ENCODE data around the gene VIPR2. TPM values are rescaled to one million over a fixed set of nuclear protein-coding genes. Genes with fewer than 3 reads are reported as not detected.
"Not testable (repeated sequence)": the region's sequence is repeated elsewhere in the genome, so short reads cannot be mapped to it uniquely, and the experiment has no call there.

VIPR2 gene
- total RNA-seq, 4 donors from 2014 or later, result 0.33 to 0.56 TPM; not detected in 2

GRCh38 chr7:159127691-159128642 lies 16.7 kb downstream of the VIPR2 start:
- DNase-seq, result no peak
- 92 to 96% methylated on average over 13 to 14 of the region's 16 CpGs for WGBS, 2 donors
- H3K9me3 ChIP-seq, result no peaks in the 10 kb centered on the region

GRCh38 chr7:159126311-159127260 lies 18.1 kb downstream of the VIPR2 start:
- H3K4me3 ChIP-seq (replicated peaks in 1 of 3), result no peak overlapping the region
- no peaks in the 10 kb centered on the region for H3K4me1 ChIP-seq
- H3K27me3 ChIP-seq, result no peaks in the 10 kb centered on the region
- intact Hi-C loops (cut with DNase I), result no loop called here
- WGBS, 2 donors, result 77 to 78% methylated on average over 21 of the region's 21 CpGs
- no peak overlapping the region for H3K27ac ChIP-seq
- H3K36me3 ChIP-seq, result no peaks in the 10 kb centered on the region
- no peaks in the 10 kb centered on the region for H3K9me3 ChIP-seq
- DNase-seq, result no peak
- no peak for TF ChIP-seq POLR2A (IDR thresholded peaks at IDR 0.05)

More at GRCh38 chr7:159127691-159128642, 16.7 kb downstream of the VIPR2 start:
- intact Hi-C loops (cut with DNase I), result no loop called here
- TF ChIP-seq CTCF (IDR thresholded peaks at IDR 0.05), result no peak
- TF ChIP-seq POLR2A (IDR thresholded peaks at IDR 0.05), result no peak
- no peaks in the 10 kb centered on the region for H3K36me3 ChIP-seq
- H3K27ac ChIP-seq, result no peak overlapping the region
- H3K4me1 ChIP-seq, result no peaks in the 10 kb centered on the region
- H3K4me3 ChIP-seq (replicated peaks in 1 of 3), result no peak overlapping the region
- no peaks in the 10 kb centered on the region for H3K27me3 ChIP-seq

- 40 to 41% methylated on average over 3 of the region's 3 CpGs for WGBS, 2 donors
- intact Hi-C loops (cut with DNase I), result no loop called here
- TF ChIP-seq POLR2A (IDR thresholded peaks at IDR 0.05), result no peak
- no peak for TF ChIP-seq CTCF (IDR thresholded peaks at IDR 0.05)
- Histone ChIP-seq H3K9me3 (no peaks in the 10 kb centered on the region), H3K36me3 (no peaks in the 10 kb centered on the region), H3K27me3 (no peaks in the 10 kb centered on the region), H3K4me1 (no peaks in the 10 kb centered on the region), H3K27ac (no peak overlapping the region), H3K4me3 (replicated peaks in 1 of 3) (no peak overlapping the region)
- no peak for DNase-seq
Measured at GRCh38 chr7:159125955-159126270, 18.8 kb downstream of the VIPR2 start.

GRCh38 chr7:159125104-159125954 lies 19.3 kb downstream of the VIPR2 start:
- Histone ChIP-seq H3K36me3 (no peaks in the 10 kb centered on the region), H3K4me3 (replicated peaks in 1 of 3) (no peak overlapping the region), H3K27me3 (no peaks in the 10 kb centered on the region), H3K27ac (no peak overlapping the region), H3K4me1 (no peaks in the 10 kb centered on the region), H3K9me3 (no peaks in the 10 kb centered on the region)
- no peak for TF ChIP-seq POLR2A (IDR thresholded peaks at IDR 0.05)
- no peak for TF ChIP-seq CTCF (IDR thresholded peaks at IDR 0.05)
- intact Hi-C loops (cut with DNase I), result no loop called here
- WGBS, 2 donors, result 70 to 75% methylated on average over 9 of the region's 9 CpGs
- DNase-seq, result no peak

GRCh38 chr7:159123793-159124192 lies 20.9 kb downstream of the VIPR2 start:
- intact Hi-C loops (cut with DNase I); H3K4me3 ChIP-seq (replicated peaks in 1 of 3); H3K36me3 ChIP-seq; H3K27me3 ChIP-seq; H3K4me1 ChIP-seq; H3K9me3 ChIP-seq; DNase-seq; H3K27ac ChIP-seq: not testable (repeated sequence)
- 66 to 74% methylated on average over 1 of the region's 1 CpG for WGBS, 2 donors

GRCh38 chr7:159123294-159123693 lies 21.4 kb downstream of the VIPR2 start:
- H3K27me3 ChIP-seq; intact Hi-C loops (cut with DNase I); H3K27ac ChIP-seq; H3K4me1 ChIP-seq; H3K36me3 ChIP-seq; H3K4me3 ChIP-seq (replicated peaks in 1 of 3); H3K9me3 ChIP-seq; DNase-seq: not testable (repeated sequence)
